Activated naive CD4-positive, alpha-beta T cell treated with anti-CD3 and anti-CD28 coated beads for 36 hours (primary cell): Measurements from ENCODE around the gene BEST2. TPM values are rescaled to one million over a fixed set of nuclear protein-coding genes. Genes with fewer than 3 reads are reported as not detected.

Source experiments
- CTCF ChIA-PET: fragments of 350-600 bp; sonication (Branson Sonifier 250); formaldehyde crosslinking; loops from one replicate; lab custom pipeline; 2021; ENCODE audit warnings: antibody characterized with exemption; lab: Charles Lee
- DNase-seq: peaks from one replicate; pipeline ENCODE4 v3.0.0-alpha.2; 2020
- H3K27ac Mint-ChIP-seq: one replicate; pipeline ENCODE4 v1.8.0; 2021; ENCODE audit warnings: mild to moderate bottlenecking, mixed read lengths
- H3K27me3 Mint-ChIP-seq: one replicate; pipeline ENCODE4 v1.8.0; 2021; ENCODE audit warnings: low read depth, mixed read lengths
- H3K36me3 Mint-ChIP-seq: one replicate; pipeline ENCODE4 v1.8.0; 2021; ENCODE audit warnings: low read depth, mixed read lengths
- H3K4me1 Mint-ChIP-seq: one replicate; pipeline ENCODE4 v1.8.0; 2021; ENCODE audit warnings: low read depth, mixed read lengths
- H3K4me3 Mint-ChIP-seq: one replicate; pipeline ENCODE4 v1.8.0; 2021; ENCODE audit warnings: mild to moderate bottlenecking, moderate library complexity, mixed read lengths
- H3K9me3 Mint-ChIP-seq: one replicate; pipeline ENCODE4 v1.8.0; 2021; ENCODE audit warnings: mixed read lengths
- intact Hi-C: fragments of 100-400 bp; cut with micrococcal nuclease; formaldehyde crosslinking; loops from one replicate; pipeline ENCODE4 v1.15.1; 2023
- total RNA-seq, 2 experiments: library from RNA; stranded (reverse); gene quantifications; one replicate each; pipeline ENCODE4 v1.2.3, GENCODE V29; 2021

The BEST2 gene
- total RNA-seq, 2 experiments from 2014 or later: not detected

DNA sequence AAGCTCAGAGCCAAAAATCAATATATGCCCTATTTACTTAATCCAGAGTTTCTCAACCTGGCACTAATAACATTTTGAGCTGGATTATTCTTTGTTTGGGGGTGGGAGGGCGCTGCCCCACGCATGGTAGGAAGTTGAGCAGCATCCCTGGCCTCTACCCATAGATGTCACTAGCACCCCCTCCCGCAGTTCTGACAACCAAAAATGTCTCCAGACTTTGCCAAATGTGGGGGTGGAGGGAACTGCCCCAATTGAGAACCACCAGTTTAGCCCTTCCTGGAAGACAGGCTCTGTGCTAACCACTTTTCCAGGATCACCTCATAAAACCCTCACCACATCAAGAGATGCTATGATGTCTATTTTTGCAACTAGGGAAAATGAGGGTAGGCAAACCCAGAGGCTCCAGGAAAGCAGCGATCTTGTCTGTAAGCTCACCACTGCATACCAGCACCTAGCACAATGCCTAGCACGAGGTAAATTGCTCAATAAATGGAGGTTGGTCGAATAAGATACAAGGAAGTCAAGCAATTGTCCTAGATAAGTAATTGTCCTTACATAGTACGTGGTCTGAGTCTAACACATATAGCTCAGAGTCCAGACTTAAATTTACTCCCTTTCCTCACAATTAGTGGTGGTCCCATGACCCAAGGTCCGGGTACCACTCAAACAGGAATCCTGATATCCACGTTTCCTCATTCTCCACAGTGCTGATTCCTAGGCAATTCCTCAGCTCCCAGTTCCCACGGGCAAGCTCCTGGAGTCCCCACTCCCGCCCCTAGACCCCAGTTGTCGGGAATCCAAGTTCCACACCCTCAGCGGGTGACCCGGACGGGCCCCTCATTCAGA is 18.0 kb upstream of the BEST2 start:
- Mint-ChIP-seq H3K27me3 (no peaks in the 10 kb centered on the region), H3K4me3 (peak overlapping the region; percentile 93), H3K36me3 (peaks cover 39% of the 10 kb centered on the region), H3K4me1 (peaks cover 38% of the 10 kb centered on the region), H3K9me3 (no peaks in the 10 kb centered on the region), H3K27ac (peak overlapping the region; percentile 97)
- intact Hi-C loops: loop anchor here (1.0 to 5.0 kb wide), 7 partner anchors 9 to 419 kb away; partner anchors contain the start of genes CALR, DHPS, IER2 and STX10
- CTCF ChIA-PET: interaction anchor here (0.6 to 2.0 kb wide), 13 partner anchors 9 to 114 kb away, joined by 3 to 17 read pairs (median 6); partner anchors contain the start of gene TNPO2
- DNase-seq: peak; percentile 82

DNA sequence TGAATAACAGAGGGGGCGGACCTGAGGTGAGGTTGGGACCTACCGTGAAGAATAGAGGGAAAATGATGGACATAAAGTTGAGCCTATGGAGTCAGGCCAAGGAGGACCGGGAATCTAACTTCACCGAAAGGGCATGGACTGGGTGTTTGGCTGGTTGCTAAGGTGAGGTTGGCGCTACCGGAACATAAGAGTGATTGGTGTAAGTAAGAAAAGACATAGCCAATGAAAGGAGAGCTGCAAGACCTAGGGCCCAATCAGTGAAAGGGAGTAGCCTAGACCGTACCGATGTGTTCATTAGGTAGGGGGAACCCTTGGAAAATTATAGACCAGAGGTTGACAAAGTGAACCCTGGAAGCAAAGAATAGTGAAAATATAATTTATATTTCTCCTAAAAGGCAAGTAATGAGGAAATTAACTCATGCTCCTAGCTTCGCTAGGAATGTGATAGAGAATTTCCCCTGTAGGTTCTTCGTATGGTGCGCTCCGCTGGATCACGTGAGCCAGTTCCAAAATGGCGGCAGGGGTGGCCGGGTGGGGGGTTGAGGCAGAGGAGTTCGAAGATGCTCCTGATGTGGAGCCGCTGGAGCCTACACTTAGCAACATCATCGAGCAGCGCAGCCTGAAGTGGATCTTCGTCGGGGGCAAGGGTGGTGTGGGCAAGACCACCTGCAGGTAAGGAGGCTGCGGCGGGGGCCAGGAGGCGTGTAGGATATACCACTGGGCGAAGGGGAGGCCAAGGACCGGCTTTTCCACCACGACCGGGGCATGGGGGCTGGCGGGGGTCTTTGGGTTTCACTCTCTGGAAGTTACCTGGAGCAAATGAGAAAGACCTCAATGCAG is 14.4 kb upstream of the BEST2 start, which contains the start of gene GET3:
Gene GET3 (plus strand): TSS at position 503 of the 840 bp plus-strand sequence. CDS start 9 bp downstream, at position 512.
- peaks cover 23% of the 10 kb centered on the region for H3K36me3 Mint-ChIP-seq
- no peaks in the 10 kb centered on the region for H3K9me3 Mint-ChIP-seq
- peak within 1 kb of the TSS; percentile 100 for H3K4me3 Mint-ChIP-seq
- CTCF ChIA-PET: interaction anchor here (1.2 to 3.1 kb wide), 5 partner anchors 17 to 59 kb away, joined by 3 to 15 read pairs (median 8); no protein-coding TSS in a partner anchor
- DNase-seq: peak; percentile 90
- H3K27ac Mint-ChIP-seq: peak within 1 kb of the TSS; percentile 90
- H3K4me1 Mint-ChIP-seq: peaks cover 31% of the 10 kb centered on the region
- no peaks in the 10 kb centered on the region for H3K27me3 Mint-ChIP-seq
- intact Hi-C loops: loop anchor here (1.0 to 2.0 kb wide), 2 partner anchors 15 to 40 kb away; partner anchors contain the start of gene FBXW9

DNA sequence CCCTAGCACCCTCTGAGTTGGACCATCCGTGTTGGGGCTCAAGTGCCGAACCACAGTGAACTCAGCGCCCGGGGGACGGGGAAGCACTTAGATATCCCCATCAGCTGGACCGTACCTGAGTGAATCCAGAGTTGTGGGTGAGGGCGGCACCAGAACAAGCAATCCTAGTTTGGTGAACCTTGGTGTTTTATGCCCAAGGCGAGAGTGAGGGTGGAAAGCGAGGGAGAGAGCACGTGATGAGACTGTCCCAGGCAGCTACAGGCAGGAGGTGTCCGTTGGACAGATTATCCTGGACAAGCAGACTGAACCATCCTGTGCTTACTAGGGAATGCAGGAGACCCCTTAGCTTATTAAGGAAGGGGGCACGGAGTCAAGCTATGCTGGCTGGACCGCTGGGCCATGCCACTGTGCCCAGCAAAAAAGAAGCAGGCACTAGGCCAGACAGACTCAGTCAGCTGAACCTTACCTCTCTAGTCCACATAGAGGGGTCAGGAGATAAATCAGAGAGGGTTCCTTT is 13.7 kb upstream of the BEST2 start:
- H3K27ac Mint-ChIP-seq: no peak overlapping the region
- no peak for DNase-seq
- peaks cover 24% of the 10 kb centered on the region for H3K36me3 Mint-ChIP-seq

DNA sequence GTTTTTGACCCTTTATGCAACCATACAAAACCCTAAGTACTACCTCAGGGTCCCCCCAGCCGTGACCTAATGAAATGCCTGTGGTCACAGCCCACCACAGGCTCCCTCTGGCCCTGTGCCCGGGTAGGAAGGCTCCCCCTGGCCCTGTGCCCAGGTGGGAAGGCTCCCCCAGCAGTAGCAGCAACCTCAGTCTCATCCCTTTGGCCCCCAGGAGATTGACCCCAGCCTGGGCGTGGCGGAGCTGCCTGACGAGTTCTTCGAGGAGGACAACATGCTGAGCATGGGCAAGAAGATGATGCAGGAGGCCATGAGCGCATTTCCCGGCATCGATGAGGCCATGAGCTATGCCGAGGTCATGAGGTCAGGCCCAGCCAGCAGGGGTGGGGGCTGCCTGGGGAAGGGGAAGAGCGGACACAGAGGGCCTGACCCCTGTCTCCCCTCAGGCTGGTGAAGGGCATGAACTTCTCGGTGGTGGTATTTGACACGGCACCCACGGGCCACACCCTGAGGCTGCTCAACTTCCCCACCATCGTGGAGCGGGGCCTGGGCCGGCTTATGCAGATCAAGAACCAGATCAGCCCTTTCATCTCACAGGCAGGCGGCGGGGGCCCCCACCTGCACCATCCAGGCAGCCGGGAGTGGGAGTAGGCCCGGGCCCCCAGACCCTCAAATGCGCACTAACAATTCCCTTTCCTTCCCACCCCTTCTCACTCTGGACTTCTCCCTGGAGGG is 6.3 kb upstream of the BEST2 start:
- no peak overlapping the region for H3K4me3 Mint-ChIP-seq
- peaks cover 3% of the 10 kb centered on the region for H3K4me1 Mint-ChIP-seq
- CTCF ChIA-PET: interaction anchor here (1.0 to 2.6 kb wide), 3 partner anchors 12 to 21 kb away, joined by 3 to 13 read pairs (median 6); no protein-coding TSS in a partner anchor
- intact Hi-C loops: no loop called here
- peaks cover 35% of the 10 kb centered on the region for H3K36me3 Mint-ChIP-seq
- no peak for DNase-seq
- peaks cover 4% of the 10 kb centered on the region for H3K27me3 Mint-ChIP-seq
- H3K9me3 Mint-ChIP-seq: peaks cover 4% of the 10 kb centered on the region
- H3K27ac Mint-ChIP-seq: no peak overlapping the region

More for the DNA sequence above, 13.7 kb upstream of the BEST2 start:
- CTCF ChIA-PET: interaction anchor here (1.9 to 3.1 kb wide), 3 partner anchors 18 to 22 kb away, joined by 8 to 15 read pairs (median 14); no protein-coding TSS in a partner anchor
- peaks cover 26% of the 10 kb centered on the region for H3K4me1 Mint-ChIP-seq
- no peaks in the 10 kb centered on the region for H3K27me3 Mint-ChIP-seq
- H3K4me3 Mint-ChIP-seq: peak overlapping the region; percentile 100
- intact Hi-C loops: loop anchor here (1.0 to 2.0 kb wide), 2 partner anchors 16 to 41 kb away; partner anchors contain the start of gene FBXW9
- no peaks in the 10 kb centered on the region for H3K9me3 Mint-ChIP-seq

DNA sequence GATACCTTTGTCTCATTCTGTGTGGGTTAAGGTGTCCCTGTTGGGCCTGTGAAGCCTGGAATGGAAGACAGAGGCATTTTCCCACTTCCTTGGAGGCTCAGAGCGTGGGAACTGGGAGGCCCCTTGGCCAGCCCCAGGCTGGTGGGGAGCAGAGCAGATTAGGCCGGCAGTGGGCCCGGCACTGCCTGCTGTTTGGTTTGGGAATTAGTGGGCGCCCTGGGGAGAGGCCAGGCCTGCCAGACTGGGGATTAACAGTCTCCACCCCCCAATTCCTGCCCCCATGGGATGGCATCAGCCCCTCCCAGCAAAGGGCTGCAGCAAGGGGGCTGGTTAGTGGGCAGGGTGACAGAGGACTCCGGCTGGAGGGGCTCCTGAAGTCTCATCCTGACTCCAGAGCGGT is 3.1 kb upstream of the BEST2 start:
- intact Hi-C loops: no loop called here
- H3K4me3 Mint-ChIP-seq: no peak overlapping the region
- H3K4me1 Mint-ChIP-seq: peaks cover 3% of the 10 kb centered on the region
- H3K36me3 Mint-ChIP-seq: peaks cover 26% of the 10 kb centered on the region
- CTCF ChIA-PET: interaction anchor here (1.9 kb wide), 1 partner anchor 11 kb away, joined by 8 read pairs; no protein-coding TSS in a partner anchor
- peaks cover 12% of the 10 kb centered on the region for H3K27me3 Mint-ChIP-seq
- H3K27ac Mint-ChIP-seq: no peak overlapping the region
- peaks cover 4% of the 10 kb centered on the region for H3K9me3 Mint-ChIP-seq
- DNase-seq: no peak

DNA sequence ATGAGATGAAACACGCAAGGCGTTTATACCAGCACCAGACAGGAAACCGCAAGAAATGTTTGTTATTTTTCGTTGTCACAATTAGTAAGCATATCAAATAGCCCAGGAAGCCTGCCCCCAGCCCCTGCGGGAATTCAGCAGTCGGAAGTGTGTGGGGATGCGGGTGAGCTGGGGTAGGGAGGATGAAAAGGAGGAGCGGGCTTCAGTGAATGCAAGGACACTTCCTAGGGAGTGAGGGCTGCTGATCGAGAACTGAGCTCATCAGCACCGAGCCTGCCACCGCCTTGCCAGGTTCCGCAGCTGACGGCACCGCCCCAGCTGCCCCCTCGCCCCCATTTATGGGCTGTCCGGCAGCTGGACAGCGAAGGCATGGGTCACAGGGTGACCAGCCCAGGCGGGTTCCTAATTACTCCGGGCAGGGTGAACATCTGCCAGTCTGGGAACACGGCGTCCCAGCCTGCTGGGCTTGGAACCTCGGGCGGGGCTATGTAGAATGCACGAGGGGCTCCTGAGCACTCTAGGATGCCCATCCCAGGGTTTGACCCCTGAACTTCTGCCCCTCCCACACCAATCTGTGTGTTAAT is 1.6 kb upstream of the BEST2 start:
- no peak overlapping the region for H3K27ac Mint-ChIP-seq

DNA sequence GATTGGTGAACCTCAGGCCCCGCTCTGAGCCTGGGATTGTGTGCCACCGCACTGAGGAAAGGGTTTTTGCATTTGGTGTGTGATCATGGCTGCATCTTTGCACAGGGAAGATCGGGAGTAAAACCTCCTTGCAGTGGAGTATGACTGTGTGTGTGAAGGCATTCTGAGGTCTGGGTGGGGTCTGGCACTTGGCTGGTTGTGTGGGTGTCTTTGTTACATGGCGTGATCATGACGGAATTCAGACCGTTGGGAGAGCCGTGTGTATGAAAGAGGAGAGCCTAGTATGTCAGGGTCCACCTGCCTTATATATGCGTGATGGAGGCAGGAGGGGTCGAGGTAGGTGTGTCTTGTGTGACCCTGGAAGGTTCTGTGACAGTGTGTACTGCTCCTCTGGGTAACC is 740 bp upstream of the BEST2 start:
- CTCF ChIA-PET: interaction anchor here (1.9 kb wide), 1 partner anchor 45 kb away, joined by 4 read pairs; no protein-coding TSS in a partner anchor
- H3K9me3 Mint-ChIP-seq: peaks cover 4% of the 10 kb centered on the region
- H3K4me3 Mint-ChIP-seq: no peak overlapping the region
- peaks cover 24% of the 10 kb centered on the region for H3K27me3 Mint-ChIP-seq
- intact Hi-C loops: no loop called here
- H3K27ac Mint-ChIP-seq: no peak overlapping the region
- DNase-seq: no peak
- H3K4me1 Mint-ChIP-seq: peaks cover 3% of the 10 kb centered on the region
- peaks cover 23% of the 10 kb centered on the region for H3K36me3 Mint-ChIP-seq

More for the DNA sequence above, 1.6 kb upstream of the BEST2 start:
- Mint-ChIP-seq H3K9me3 (peaks cover 4% of the 10 kb centered on the region), H3K4me3 (no peak overlapping the region), H3K4me1 (peaks cover 3% of the 10 kb centered on the region), H3K27me3 (peaks cover 17% of the 10 kb centered on the region), H3K36me3 (peaks cover 26% of the 10 kb centered on the region)
- DNase-seq: no peak
- intact Hi-C loops: no loop called here
- CTCF ChIA-PET: interaction anchor here (0.5 to 1.9 kb wide), 4 partner anchors 10 to 46 kb away, joined by 3 to 8 read pairs (median 5); no protein-coding TSS in a partner anchor

DNA sequence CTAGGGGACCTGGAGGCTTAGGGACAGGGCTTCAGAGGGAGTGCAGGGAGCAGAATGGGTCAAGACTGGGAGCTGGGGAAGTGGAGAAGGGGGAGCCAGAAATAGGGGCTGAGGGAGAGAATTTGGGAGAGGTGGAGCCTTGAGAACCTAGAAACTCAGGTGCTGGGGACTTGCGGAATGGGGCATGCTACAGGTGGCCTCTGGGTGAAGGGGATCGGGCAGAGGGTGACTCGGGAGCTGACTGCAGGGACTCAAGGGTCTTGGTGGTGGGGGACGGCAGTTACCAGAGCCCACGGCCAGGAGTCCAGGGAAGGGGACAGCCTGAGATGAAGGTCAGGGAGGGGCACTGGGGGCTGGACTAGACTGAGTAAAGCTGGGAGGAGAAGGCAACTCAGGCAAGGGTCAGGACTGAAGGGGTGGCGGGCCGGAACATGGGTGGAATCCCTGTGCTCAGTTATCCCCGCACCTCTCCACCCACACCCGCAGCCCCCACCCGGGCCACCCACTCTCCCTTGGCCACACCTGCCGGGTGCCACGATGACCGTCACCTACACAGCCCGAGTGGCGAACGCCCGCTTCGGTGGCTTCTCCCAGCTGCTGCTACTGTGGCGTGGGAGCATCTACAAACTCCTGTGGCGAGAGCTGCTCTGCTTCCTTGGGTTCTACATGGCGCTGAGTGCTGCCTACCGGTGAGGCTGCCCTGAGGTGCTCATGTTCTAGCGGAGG is 628 bp downstream of the BEST2 start:
- CTCF ChIA-PET: interaction anchor here (1.6 to 2.2 kb wide), 2 partner anchors 10 to 14 kb away, joined by 5 to 10 read pairs; no protein-coding TSS in a partner anchor
- peaks cover 3% of the 10 kb centered on the region for H3K4me1 Mint-ChIP-seq
- DNase-seq: no peak
- intact Hi-C loops: no loop called here
- H3K9me3 Mint-ChIP-seq: peaks cover 4% of the 10 kb centered on the region
- H3K36me3 Mint-ChIP-seq: peaks cover 12% of the 10 kb centered on the region
- H3K27ac Mint-ChIP-seq: no peak overlapping the region
- no peak overlapping the region for H3K4me3 Mint-ChIP-seq
- peaks cover 29% of the 10 kb centered on the region for H3K27me3 Mint-ChIP-seq

DNA sequence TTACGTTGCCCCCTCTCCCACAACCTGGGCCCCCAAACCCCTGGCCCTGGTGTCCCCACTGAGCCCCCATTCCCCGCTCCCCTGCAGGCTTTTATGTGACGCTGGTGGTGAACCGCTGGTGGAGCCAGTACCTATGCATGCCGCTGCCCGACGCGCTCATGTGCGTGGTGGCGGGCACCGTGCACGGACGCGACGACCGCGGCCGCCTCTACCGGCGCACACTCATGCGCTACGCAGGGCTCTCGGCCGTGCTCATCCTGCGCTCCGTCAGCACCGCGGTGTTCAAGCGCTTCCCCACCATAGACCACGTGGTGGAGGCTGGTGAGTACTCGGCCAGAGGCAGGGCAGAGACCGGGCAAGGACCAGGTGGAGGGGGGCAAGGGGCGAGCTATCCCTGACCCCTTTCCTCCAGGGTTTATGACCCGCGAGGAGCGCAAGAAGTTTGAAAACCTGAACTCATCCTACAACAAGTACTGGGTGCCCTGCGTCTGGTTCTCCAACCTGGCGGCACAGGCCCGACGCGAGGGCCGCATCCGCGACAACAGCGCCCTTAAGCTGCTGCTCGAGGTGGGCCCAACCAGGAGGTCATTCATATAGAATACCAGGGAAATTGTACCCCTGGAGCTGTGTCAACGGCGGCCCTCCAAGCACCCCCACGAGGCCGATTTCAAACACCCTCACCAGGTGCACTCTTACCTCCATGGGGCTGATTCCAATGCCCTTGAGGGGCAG is 3.0 kb downstream of the BEST2 start:
- peaks cover 28% of the 10 kb centered on the region for H3K27me3 Mint-ChIP-seq
- H3K9me3 Mint-ChIP-seq: no peaks in the 10 kb centered on the region
- H3K4me1 Mint-ChIP-seq: peaks cover 3% of the 10 kb centered on the region
- no peak overlapping the region for H3K27ac Mint-ChIP-seq
- CTCF ChIA-PET: interaction anchor here (0.8 to 16.6 kb wide), 8 partner anchors 8 to 93 kb away, joined by 3 to 341 read pairs (median 5); partner anchors contain the start of genes GET3, PRDX2 and THSD8
- H3K4me3 Mint-ChIP-seq: no peak overlapping the region
- DNase-seq: no peak
- intact Hi-C loops: no loop called here
- H3K36me3 Mint-ChIP-seq: no peaks in the 10 kb centered on the region
